ENCODE data around the gene MRPS2. TPM values are rescaled to one million over a fixed set of nuclear protein-coding genes. Genes with fewer than 3 reads are reported as not detected.

The MRPS2 gene
- total and polyA plus RNA-seq, 9 of the 15 experiments (the other 6 are each of a cell fraction or from before 2014, with no cell fraction given): 8.0 to 167 (median 81.3) TPM

- Histone ChIP-seq H3K4me1 (replicated peaks in 1 of 2; ENCODE audit: control insufficient read depth in 2 of 2, insufficient read depth in 2 of 2, low read length in 2 of 2) (peaks cover 18 to 78% of the 10 kb centered on the region in 2 experiments), H3K9ac (ENCODE audit: insufficient read depth in 1 of 2, low read depth in 2 of 2, low read length in 2 of 2) (peak overlapping the region; percentile 92 to 93), H3K36me3 (ENCODE audit: control insufficient read depth, insufficient read depth, low read length) (peaks cover 42% of the 10 kb centered on the region), H2AFZ (ENCODE audit: low read depth, low read length) (peak overlapping the region; percentile 89; the same call in 1 of the 2 replicates), H3K9me3 (replicated peaks; ENCODE audit: control insufficient read depth, insufficient read depth, low read depth, low read length) (no peaks in the 10 kb centered on the region), H3K27me3 (ENCODE audit: control insufficient read depth in 2 of 2, insufficient read depth in 2 of 2, low read length in 2 of 2) (no peaks in the 10 kb centered on the region), H4K20me1 (replicated peaks; ENCODE audit: control insufficient read depth, insufficient read depth, low read length) (peaks cover 21% of the 10 kb centered on the region), H3K79me2 (ENCODE audit: control insufficient read depth, insufficient read depth, low read length) (peaks cover 41% of the 10 kb centered on the region), H3K4me3 (peak overlapping the region; percentile 78), H3K4me2 (ENCODE audit: insufficient read depth, low read length) (peak overlapping the region; percentile 88), H3K9me1 (ENCODE audit: control insufficient read depth, insufficient read depth, low read length) (no peaks in the 10 kb centered on the region), H3K27ac (ENCODE audit: extremely low read depth, low read depth, low read length) (peak overlapping the region; percentile 90)
- ChIA-PET CTCF (ENCODE audit: low intra/inter-chr PET ratio) (no interaction called here), POLR2A (no interaction called here)
- BruUV-seq (replicated peaks): no TSS peak
- DNase-seq (ENCODE audit: extremely low read depth in 1 of 4, low spot score in 3 of 4) (peak; percentile 42 to 82 (median 80)), ATAC-seq (peak; percentile 86), FAIRE-seq (peak; percentile 37)
- in situ Hi-C loops (cut with MboI): no loop called here
- intact Hi-C loops (cut with micrococcal nuclease): loop anchor here (2.0 kb wide), 1 partner anchor 61 kb away; no protein-coding TSS in a partner anchor
- whole genome bisulfite sequencing (ENCODE audit: insufficient coverage, low coverage, missing lambda C conversion rate): 12% methylated on average over 30 of the region's 38 CpGs
- TF ChIP-seq NFYB (IDR thresholded peaks at IDR 0.05; ENCODE audit: extremely low read depth, insufficient read length) (no peak), MTA2 (IDR thresholded peaks at IDR 0.05; ENCODE audit: low read depth) (no peak), NFXL1 (CRISPR knock-in tag; IDR thresholded peaks at IDR 0.05) (no peak), MED1 (CRISPR knock-in tag; IDR thresholded peaks at IDR 0.05; ENCODE audit: borderline replicate concordance) (0 out of 2 replicates have a peak, but pooled peaks have one; percentile 71), SMARCC2 (IDR thresholded peaks at IDR 0.05; ENCODE audit: low read depth) (no peak), HOXB6 (CRISPR knock-in tag; IDR thresholded peaks at IDR 0.05; ENCODE audit: borderline replicate concordance) (no peak), POLR3A (IDR thresholded peaks at IDR 0.05; ENCODE audit: borderline replicate concordance, extremely low read depth, insufficient read depth, insufficient read length) (no peak), DNMT1 (IDR thresholded peaks at IDR 0.05) (no peak), NCOA1 (IDR thresholded peaks at IDR 0.05; ENCODE audit: low read depth) (no peak), CREBBP (IDR thresholded peaks at IDR 0.05; ENCODE audit: low read depth, low read length) (no peak), ZNF511 (CRISPR knock-in tag; IDR thresholded peaks at IDR 0.05) (no peak), PCBP1 (IDR thresholded peaks at IDR 0.05; ENCODE audit: low read depth, low read length, poor library complexity, severe bottlenecking) (peak; percentile 18), HLTF (IDR thresholded peaks at IDR 0.05) (no peak), ZBED1 (IDR thresholded peaks at IDR 0.05) (no peak), SLC30A9 (CRISPR knock-in tag; IDR thresholded peaks at IDR 0.05) (no peak)
- TF ChIP-seq, protein P1, sequence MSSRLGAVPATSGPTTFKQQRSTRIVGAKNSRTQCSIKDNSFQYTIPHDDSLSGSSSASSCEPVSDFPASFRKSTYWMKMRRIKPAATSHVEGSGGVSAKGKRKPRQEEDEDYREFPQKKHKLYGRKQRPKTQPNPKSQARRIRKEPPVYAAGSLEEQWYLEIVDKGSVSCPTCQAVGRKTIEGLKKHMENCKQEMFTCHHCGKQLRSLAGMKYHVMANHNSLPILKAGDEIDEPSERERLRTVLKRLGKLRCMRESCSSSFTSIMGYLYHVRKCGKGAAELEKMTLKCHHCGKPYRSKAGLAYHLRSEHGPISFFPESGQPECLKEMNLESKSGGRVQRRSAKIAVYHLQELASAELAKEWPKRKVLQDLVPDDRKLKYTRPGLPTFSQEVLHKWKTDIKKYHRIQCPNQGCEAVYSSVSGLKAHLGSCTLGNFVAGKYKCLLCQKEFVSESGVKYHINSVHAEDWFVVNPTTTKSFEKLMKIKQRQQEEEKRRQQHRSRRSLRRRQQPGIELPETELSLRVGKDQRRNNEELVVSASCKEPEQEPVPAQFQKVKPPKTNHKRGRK (tag; IDR thresholded peaks at IDR 0.05): no peak
- TF ChIP-seq, protein P2, sequence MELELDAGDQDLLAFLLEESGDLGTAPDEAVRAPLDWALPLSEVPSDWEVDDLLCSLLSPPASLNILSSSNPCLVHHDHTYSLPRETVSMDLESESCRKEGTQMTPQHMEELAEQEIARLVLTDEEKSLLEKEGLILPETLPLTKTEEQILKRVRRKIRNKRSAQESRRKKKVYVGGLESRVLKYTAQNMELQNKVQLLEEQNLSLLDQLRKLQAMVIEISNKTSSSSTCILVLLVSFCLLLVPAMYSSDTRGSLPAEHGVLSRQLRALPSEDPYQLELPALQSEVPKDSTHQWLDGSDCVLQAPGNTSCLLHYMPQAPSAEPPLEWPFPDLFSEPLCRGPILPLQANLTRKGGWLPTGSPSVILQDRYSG (tag; conservative IDR thresholded peaks at IDR 0.05; ENCODE audit: low read depth): no peak
- TF ChIP-seq, protein P3, sequence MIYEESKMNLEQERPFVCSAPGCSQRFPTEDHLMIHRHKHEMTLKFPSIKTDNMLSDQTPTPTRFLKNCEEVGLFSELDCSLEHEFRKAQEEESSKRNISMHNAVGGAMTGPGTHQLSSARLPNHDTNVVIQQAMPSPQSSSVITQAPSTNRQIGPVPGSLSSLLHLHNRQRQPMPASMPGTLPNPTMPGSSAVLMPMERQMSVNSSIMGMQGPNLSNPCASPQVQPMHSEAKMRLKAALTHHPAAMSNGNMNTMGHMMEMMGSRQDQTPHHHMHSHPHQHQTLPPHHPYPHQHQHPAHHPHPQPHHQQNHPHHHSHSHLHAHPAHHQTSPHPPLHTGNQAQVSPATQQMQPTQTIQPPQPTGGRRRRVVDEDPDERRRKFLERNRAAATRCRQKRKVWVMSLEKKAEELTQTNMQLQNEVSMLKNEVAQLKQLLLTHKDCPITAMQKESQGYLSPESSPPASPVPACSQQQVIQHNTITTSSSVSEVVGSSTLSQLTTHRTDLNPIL (CRISPR knock-in tag; IDR thresholded peaks at IDR 0.05): no peak
These were observed 1.0 kb downstream of the MRPS2 start for GRCh38 chr9:135501261-135502167.
